GM21528 (cell line): ENCODE data around the gene CMA1.
"Not testable (repeated sequence)": the region's sequence is repeated elsewhere in the genome, so short reads cannot be mapped to it uniquely, and the experiment has no call there.

ENCODE experiments used
- ATAC-seq: cut with Tn5 transposase; IDR thresholded peaks from one replicate; pipeline ENCODE4 v1.9.1; 2021; ENCODE audit warnings: mild to moderate bottlenecking, moderate library complexity; ENCODE audit not compliant: unreplicated experiment, low FRiP score

CMA1 gene, protein sequence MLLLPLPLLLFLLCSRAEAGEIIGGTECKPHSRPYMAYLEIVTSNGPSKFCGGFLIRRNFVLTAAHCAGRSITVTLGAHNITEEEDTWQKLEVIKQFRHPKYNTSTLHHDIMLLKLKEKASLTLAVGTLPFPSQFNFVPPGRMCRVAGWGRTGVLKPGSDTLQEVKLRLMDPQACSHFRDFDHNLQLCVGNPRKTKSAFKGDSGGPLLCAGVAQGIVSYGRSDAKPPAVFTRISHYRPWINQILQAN

DNA sequence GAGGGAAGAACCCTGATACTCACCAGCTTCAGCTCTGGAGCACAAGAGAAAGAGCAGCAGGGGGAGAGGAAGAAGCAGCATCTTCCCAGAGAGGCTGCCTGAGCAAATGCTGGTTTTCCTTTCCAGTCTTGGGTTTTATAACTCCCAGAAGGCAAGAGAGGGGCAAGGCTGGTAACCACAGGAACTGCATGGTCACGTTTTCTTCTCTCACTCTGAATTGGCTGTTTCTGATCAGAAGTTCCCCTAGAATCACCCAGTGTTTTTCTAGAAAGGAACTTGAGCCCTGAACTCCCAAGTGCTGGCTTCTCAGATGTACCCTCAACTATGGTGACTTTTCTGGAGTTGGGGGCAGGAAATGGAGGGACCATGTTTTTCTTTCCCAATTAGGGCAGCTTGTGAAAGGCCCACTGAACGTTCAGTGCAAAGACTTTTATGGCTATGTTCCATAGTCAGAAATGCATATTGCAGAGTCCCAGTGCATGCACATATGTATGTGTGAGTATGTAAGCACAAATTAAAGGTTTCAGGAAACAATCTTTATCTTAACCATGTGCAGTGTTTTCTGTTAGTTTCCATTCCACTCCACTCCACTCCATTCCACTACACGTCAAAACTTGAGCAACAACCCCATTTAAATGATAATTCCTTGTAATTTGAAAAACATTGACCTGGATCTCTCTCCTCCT, at the start of gene CMA1:
CMA1 (minus strand) TSS at position 111 of the 686 bp plus-strand sequence; CDS start at position 81, 30 bp downstream.
- ATAC-seq, result no peak

DNA sequence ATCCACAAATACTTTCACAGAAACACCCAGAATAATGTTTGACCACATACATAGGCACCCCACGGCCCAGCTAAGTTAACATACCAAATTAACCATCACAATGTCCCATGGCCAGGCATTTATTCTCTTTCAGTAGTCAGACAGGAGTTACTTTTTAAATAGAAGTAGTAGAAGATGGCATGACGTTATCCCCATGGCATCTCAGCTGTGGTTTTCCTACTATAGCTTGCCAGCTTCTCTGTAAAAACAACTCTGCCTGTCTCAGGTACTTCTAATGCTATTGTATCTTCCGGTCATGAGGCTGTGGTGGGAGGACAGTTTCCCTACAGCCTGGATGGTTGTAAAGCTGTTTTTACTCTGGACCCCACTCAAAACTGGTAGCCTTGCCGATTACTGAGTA, 48.7 kb upstream of the CMA1 start:
- ATAC-seq, result no peak

DNA sequence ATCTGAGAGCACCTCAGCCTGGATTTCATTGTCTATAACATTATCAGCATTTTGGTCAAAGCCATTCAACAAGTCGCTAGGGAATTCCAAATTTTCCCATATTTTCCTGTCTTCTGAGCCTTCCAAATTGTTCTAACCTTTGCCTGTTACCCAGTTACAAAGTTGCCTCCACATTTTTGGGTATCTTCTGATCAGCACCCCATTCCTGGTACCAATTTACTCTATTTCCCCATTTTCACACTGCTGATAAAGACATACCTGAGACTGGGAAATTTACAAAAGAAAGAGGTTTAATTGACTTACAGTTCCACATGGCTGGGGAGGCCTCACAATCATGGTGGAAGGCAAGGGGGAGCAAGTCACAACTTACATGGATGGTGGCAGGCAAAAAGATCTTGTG, 41.0 kb upstream of the CMA1 start:
- ATAC-seq, result not testable (repeated sequence)

DNA sequence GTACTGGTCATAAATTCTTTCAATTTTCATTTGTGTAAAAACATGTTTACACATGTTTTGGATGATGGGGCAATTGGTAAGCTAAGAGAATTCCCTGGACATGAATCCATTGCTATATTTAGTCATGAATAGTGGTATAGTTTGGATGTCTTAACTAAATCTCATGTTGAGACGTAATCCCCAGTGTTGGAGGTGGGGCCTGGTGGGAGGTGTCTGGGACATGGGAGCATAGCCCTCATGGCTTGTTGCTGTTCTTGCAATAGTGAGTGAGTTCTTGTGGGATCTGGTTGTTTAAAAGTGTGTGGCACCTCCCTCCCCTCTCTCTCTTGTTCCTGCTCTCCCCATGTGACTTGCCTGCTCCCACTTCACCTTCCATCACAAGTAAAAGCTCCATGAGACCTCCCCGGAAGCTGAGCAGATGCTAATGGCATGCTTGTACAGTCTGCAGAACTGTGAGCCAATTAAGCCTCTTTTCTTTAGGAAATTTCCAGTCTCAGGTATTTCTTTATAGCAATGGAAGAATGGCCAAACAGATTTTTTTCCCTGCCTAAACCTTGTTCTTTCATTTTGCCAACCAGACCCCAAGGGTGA, 34.4 kb upstream of the CMA1 start:
- ATAC-seq, result no peak

- ATAC-seq, result no peak
Measured at GRCh38 chr14:24535737-24536136, 27.7 kb upstream of the CMA1 start.

DNA sequence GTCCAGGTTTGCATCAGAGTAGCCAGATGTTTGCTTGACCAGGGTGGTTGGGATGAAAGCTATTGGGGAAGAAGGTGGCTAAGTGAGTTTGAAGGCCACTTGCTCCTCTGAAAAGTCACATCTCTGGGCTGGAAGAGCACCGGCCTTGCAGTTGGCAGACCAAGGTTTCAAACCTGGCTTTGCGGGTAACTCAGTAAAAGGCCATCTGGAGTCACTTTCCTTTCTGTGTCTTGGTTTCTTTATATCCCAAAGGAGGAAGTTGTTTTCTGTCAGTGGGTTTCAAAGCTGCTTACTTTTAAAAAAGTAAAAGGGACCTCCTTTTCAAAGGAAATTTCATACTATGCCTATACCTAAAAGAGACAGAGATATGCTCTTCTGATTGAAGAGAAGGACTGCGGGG, 26.2 kb upstream of the CMA1 start:
- no peak for ATAC-seq

DNA sequence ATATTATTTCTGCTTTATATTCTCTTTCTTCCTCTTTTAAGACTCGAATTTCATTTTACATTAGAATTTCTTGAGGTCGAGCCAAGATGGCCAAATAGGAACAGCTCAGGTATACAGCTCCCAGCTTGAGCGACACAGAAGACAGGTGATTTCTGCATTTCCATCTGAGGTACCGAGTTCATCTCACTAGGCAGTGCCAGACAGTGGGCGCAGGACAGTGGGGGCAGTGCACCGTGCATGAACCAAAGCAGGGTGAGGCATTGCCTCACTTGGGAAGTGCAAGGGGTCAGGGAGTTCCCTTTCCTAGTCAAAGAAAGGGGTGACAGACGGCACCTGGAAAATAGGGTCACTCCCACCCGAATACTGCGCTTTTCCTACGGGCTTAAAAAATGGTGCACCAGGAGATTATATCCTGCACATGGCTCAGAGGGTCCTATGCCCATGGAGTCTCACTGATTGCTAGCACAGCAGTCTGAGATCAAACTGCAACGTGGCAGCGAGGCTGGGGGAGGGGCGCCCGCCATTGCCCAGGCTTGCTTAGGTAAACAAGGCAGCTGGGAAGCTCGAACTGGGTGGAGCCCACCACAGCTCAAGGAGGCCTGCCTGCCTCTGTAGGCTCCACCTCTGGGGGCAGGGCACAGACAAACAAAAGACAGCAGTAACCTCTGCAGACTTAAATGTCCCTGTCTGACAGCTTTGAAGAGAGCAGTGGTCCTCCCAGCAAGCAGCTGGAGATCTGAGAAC, 18.0 kb upstream of the CMA1 start:
- ATAC-seq, result not testable (repeated sequence)

DNA sequence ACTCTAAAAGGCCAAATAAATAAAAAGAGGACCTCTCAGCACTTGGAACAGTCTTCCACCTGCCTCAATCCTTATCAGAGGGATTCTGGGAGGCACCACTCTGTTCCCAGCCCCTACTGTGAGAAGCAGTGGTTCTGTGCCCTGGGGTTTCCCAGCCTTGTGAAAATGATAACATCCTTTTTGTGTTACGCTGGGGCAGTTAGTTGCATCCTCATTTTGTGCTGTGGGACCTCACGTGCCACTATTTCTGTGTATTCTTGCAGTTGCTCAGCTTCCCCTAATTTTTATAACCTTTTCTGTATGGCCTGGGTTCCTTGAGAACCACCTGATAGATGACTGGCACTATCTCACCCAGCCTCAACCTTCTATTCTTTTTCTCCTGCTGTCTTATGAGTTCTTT, 10.8 kb upstream of the CMA1 start:
- no peak for ATAC-seq

DNA sequence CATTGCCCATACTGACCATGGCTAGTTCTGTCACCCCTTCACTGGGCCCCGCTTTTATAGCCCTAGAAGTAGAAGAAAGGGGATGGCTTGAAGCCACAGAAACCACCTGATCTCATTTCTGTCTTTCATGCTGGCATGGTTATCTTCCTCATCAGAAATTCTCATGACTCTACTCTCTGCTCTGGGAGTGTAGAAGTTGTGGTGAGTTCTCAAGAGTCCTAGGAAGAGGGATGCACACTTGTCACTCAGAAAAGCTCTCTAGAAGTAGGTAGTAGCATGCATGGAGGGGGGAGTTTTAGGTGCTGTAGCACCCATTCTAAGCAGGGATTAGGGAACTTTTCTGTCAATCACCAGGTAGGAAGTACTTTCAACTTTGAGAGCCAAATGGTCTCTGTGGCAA, 6.1 kb upstream of the CMA1 start:
- no peak for ATAC-seq

DNA sequence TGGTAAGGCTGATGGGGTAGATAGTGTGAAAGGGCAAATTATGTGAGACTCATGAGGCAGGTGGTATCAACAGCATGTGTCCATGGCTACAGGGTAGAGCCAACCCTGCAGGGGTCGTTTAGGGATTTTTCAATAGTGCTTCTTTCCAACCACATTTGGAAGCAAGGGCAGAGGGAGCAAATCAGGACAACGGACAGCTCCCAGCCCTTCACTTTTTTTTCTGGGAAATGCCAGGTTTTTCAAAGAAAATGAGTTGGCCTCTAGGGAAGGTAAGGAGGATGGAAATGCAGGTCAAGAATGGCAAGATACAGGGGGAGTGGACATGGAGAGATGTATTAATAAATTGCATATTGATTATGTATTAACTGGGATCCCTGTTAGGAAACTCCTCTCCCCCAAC, 4.9 kb upstream of the CMA1 start:
- no peak for ATAC-seq

GRCh38 chr14:24506443-24506842, 1.6 kb downstream of the CMA1 start:
- ATAC-seq, result no peak

- no peak for ATAC-seq
Measured at GRCh38 chr14:24504425-24504950, 3.6 kb downstream of the CMA1 start.

DNA sequence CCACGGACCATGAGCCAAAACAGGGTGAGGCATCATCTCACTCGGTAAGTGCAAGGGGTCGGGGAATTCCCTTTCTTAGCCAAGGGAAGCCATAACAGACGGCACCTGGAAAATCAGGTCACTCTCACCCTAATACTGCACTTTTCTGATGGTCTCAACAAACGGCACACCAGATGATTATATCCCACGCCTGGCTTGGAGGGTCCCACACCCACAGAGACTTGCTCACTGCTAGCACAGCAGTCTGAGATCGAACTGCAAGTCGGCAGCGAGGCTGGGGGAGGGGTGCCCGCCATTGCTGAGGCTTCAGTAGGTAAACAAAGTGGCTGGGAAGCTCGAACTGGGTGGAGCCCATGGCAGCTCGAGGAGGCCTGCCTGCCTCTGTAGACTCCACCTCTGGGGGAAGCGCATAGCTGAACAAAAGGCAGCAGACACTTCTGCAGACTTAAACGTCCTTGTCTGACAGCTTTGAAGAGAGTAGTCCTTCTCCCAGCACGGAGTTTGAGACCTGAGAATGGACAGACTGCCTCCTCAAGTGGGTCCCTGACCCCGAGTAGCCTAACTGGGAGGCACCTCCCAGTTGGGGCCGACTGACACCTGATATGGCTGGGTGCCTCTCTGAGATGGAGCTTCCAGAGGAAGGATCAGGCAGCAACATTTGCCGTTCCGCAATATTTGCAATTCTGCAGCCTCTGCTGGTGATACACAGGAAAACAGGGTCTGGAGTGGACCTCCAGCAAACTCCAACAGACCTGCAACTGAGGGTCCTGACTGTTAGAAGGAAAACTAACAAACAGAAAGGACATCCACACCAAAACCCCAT, 16.3 kb downstream of the CMA1 start:
- ATAC-seq, result not testable (repeated sequence)

DNA sequence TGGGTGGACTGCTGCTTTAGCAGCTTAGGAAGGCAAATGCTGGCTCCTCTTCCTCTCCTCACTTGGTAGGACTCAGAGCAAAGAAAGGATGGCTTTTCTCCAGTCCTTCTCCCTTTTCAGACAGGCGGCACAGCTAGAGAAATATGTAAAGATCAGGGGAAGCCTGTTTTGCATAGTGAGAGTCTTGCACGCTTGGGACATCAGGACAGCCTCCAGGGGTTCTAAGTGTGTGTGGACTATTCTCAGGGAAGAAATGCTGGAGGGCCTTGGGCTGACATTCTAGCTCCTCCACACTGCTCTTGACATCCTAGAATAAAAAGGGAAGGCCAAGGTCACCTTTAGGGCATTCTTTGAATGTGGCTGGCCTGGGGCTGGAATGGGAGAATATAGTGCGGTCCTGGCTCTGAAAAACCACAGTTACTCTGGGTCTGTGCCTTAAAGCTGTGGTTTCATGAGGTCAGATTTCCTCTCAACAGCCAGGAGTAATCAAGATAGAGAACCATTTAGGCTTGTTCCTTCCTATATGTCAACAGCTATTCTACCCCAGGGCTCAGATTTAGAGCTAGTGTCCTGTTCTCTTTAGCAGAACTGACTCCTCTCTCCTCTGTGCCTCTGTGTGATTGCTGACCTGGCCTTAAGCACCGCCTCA, 24.3 kb downstream of the CMA1 start:
- no peak for ATAC-seq

GRCh38 chr14:24482699-24483303, 25.3 kb downstream of the CMA1 start:
- not testable (repeated sequence) for ATAC-seq

GRCh38 chr14:24481622-24482324, 26.3 kb downstream of the CMA1 start:
- no peak for ATAC-seq

GRCh38 chr14:24479999-24480398, 28.1 kb downstream of the CMA1 start:
- not testable (repeated sequence) for ATAC-seq

GRCh38 chr14:24475261-24475660, 32.8 kb downstream of the CMA1 start:
- no peak for ATAC-seq

DNA sequence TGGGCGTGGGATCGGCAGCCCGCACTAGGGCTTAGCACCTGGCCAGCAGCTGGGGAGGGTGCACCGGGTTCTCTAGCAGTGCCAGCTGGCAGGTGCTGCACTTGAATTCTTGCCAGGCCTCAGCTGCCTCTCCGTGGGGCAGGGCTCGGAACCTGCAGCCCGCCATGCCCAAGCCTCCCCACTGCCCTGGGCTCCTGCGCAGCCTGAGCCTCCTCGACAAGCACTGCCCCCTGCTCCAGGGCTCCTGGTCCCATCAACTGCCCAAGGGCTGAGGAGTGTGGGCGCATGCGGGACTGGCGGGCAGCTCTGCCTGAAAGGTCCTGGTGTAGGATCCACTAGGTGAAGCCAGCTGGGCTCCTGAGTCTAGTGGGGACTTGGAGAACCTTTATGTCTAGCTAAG, 34.9 kb downstream of the CMA1 start:
- no peak for ATAC-seq
